NCI-H2227 (cell line): ENCODE measurements around the gene FAM193A.
"Not testable (repeated sequence)": the region's sequence is repeated elsewhere in the genome, so short reads cannot be mapped to it uniquely, and the experiment has no call there.

Experiments used
- DNase-seq: peaks from one replicate; lab custom pipeline; 2025; ENCODE audit not compliant: unreplicated experiment; lab: John Stamatoyannopoulos, UW

FAM193A gene

DNA sequence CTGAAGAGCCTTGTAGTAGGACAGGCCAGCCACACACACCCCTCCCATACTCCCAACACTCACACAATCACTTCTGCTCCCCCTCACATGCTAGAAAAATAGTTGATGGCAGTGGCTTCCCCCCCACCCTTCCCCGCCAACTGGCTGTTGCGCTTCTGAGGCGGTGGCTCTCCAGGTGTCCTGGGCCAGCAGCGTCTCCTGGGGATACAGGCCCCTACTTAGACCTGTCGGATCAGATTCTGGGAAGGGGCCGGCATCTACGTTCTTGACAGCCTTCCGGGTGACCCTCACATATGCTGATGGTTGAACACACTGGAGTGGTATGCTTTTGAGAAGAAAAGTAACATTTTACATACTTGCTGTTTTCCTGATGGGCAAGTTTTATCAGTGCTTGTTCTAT is 179.8 kb downstream of the FAM193A start:
- DNase-seq = no peak

DNA sequence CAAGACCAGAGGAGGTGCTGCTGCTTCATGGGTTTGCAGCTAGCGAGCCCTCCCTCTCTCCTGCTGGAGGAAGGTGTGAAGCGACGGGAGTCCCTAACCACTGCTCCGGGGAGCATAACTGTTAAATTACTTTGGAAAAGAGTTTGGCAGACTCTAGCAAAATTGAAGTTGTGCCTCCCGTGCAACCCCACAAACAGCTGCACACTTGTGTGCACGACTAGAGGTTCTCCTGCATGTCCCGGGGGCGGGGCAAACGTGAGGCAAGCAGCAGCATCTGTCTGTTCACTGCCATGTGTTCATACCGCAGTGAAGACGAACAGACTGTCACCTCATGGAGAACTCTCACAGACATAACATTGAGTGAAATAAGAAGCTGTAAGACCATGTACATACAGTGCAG is 185.1 kb downstream of the FAM193A start:
- DNase-seq = no peak

GRCh38 chr4:2722033-2722432 is 185.6 kb downstream of the FAM193A start:
- no peak for DNase-seq

- no peak for DNase-seq
These were observed 187.3 kb downstream of the FAM193A start for GRCh38 chr4:2723751-2724150.

GRCh38 chr4:2725380-2725779 is 188.9 kb downstream of the FAM193A start:
- DNase-seq = no peak

- not testable (repeated sequence) for DNase-seq
These were observed 190.4 kb downstream of the FAM193A start for GRCh38 chr4:2726881-2727280.

DNA sequence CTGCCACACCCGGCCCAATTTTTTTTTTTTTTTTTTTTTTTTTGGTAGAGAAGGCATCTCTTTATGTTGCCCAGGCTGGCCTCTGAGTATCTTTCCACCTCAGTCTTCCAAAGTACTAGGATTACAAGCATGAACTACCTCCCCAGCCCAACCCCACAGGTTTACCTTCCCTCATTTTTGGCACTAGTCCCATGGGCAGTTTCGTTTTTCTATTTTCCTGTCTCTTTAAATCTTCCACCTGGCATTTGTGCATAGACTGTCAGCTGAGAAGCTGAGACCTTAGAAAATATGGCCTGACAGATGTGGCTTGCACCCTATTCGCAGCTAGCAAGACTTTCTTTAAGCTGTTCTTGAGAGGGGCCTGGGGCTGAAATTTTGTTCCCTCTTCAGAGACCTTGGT is 191.8 kb downstream of the FAM193A start:
- no peak for DNase-seq

DNA sequence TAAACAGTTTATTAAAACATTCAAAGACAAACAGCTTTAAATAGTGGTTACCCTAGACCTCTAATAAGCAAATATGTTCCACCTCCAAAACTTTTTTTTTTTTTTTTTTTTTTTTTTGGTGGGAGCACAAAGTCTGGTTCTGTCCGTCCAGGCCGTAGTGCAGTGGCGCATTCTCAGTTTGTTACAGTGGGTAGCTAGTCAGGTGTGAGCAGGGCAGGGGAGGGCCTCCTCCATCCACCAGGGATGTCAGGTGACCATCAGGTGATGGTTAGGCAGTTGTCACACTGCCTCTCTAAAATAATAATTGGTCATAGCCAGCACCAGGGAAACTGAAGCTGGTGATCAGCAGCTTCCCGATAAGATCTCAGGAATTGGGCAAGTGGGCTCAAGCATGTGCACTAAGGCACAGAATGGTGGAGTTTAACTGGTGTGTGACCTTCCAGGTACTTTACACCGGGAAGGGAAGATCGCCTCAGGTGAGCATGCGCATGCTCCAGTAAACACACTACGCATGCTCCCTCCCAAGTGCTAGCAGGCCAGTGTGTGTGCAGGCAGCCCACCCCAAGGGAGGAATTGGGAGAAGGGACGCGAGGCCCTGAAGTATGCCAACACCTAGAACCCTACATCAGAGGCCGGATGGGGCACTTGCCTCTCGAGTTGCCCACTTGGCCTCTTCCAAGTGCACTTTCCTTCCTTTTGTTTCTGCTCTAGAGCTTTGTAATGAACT is 192.5 kb downstream of the FAM193A start:
- no peak for DNase-seq

DNA sequence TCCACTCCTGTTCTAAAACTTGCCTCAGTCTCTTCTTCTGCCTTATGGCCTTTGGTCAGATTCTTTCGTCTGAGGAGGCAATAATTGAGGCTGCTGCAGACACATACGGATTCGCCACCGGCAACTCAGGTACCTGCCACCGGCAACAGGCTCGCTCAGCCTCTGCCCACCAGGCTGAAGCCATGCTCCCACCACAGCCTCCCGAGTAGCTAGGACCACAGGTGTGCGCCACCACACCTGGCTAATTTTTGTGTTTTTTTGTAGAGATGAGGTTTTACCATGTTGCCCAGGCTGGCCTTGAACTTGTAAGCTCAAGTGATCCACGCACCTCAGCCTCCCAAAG is 193.1 kb downstream of the FAM193A start:
- DNase-seq = no peak

DNA sequence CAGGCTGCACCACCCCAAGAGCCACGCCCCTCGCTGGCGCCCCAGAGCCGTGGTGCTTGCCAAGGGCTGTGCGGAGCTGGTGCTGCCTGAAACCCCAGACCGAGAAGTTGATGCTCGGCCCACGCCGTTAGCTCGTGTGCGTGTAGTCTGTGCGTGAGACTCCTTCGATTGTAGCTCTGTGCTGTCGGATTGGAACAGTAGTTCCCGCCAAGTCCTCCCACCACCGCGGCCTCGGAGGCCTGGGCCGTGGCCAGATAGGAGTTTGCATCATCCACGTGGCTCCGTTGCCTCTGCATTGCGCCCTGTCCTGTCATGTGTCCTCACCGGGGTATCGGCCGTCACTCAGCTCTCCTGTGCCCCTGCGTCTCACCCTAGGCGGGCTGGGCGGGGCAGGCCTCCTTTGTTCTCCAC is 195.5 kb downstream of the FAM193A start:
- no peak for DNase-seq

GRCh38 chr4:2732526-2732925 is 196.1 kb downstream of the FAM193A start:
- DNase-seq = no peak

DNA sequence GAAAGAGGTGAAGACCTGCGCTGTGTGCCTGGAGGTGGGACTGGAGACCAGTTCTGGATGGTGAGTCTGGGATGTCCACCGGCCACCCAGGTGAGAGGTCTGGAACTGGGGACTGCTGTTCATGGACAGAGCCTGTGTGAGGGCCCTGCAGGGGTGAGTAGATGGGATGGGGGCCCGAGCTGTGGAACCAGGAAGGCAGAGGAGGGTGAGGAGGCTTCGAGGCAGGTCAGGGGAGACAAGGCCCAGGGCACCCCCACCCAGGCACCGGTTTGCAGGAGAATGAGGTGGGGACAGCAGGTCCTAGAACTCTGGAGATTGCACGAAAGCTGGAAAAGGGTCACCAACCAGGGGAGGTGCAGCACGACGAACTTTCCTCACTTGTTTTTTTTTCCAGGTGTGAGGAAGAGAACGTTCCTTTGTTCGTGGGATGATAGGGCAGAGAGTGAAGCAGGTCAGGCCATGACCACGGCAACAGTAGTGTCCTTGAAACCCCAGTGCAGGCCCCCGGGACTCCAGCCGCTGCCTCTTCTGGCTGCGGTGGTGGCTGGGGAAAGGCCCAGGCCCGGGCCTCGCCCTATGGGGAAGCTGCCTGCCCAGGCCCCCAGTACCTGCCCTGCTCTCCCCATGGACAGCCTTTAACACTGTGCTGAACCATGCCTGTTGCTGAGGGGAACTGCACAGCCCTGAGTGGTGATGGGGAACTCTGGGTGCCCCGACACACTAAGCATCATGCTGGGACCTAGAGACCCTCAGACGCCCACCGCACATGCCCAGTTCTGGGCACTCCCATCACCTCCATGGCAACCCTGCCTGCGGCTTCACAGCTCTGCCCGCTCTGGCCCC is 196.8 kb downstream of the FAM193A start:
- DNase-seq = no peak

- DNase-seq = no peak
These were observed 197.6 kb downstream of the FAM193A start for GRCh38 chr4:2733844-2734574.

GRCh38 chr4:2734612-2735011 is 198.2 kb downstream of the FAM193A start:
- DNase-seq = no peak

- no peak for DNase-seq
These were observed 199.4 kb downstream of the FAM193A start for GRCh38 chr4:2735869-2736268.

DNA sequence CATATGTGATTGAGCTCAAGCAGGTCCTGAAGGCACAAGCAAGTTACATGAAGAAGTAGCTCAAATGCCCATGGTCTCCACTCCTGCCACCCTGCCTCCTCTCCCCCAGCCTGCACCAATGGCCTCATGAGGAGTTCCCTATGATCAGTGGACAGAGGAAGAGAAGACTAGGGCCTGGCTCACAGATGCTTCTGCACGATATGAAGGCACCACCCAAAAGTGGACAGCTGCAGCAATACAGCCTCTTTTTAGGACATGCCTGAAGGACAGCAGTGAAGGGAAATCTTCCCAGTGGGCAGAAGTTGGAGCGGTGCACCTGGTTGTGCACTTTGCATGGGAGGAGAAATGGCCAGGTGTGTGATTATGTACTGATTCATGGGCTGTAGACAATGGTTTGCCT is 201.8 kb downstream of the FAM193A start:
- not testable (repeated sequence) for DNase-seq

DNA sequence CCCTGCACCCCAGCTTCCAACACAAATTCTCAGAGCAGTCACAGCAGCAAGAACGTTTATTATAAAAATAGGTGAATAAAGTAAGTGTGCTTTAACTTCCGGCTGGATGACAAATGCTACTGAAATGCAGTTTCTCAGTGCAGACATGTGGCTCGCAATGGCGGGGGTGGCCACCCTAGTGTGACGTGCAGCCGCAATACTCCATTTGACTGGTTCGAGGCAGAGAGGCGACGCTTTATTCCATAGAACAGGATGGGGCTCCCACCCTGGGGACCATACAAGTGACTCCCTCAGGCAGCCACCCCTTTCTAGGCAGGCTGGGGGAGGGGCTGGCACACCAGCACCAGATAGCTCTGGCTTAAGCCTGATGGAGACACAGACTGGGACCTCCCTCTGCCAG is 205.2 kb downstream of the FAM193A start:
- no peak for DNase-seq

DNA sequence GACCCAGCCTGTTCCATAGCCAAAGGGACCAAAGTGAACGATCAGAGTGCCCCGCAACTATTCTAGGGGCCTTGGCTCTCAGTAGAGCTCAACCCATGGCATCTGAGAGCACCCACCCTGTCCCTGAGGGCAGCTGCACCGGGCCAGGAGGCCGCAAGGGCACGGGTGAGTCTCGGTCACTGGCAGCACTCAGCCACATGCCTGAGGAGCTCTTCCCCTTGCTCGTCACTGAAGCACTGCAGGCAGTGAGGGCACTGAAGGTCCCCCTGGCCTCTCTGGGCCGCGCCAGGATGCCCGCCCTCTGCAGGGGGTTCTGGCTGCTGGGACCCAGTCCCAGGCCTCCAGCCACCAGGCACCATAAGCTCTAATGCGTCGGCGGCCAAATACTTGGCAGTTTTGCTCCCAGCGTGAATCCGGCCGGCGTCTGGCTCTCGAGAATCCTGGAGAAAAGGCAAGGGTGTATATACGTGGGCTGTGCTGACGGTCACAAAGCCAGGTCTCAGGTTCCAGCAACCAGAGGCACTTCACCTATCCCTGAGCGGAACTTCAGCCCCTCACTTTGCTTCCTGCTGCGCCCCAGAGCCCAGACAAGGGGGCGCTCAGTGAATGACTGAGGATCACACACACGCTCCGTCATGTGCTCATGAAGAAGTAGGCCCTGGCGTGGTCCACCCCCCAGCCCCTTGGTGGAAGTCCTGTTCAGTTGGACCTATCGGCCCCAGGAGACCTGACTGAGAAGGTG is 205.8 kb downstream of the FAM193A start:
- no peak for DNase-seq

DNA sequence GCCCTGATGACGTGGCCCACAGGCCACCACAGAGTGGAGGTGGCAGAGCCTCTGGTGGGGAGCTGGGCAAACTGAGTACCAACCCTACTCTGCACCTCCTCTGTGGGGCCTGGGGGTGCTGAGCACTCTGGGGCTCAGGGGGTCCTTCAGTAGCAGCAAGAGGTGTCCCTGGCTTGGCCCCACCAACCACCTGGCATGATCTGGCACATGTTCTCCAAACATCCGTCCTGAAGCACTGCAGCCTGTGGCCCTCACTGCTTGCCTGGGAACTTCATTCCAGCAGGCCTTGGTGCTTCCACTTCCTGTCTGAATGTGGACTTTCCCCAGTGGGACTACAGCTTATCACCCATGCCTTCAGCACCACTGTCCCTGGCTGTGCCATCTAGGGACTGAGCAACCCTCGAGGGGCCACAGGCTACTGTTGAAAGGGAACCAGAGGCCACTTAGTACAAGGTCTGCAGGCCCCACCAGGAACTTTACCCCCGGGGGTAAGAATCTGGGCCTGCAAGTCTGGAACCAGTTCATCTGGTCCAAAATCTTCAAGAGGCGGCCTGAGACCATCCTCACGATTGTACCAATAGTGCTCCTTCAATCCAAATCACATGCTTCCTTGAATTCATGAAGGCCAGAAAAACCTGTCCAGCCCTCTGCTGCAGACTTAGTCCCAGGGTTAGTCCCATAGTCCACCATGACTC is 206.5 kb downstream of the FAM193A start:
- DNase-seq = no peak
